CD4-positive, alpha-beta T cell treated with Interleukin-6 at 100 ng/mL for 8 hours (primary cell): ENCODE measurements around the gene MACROD2.
"Not testable (repeated sequence)": the region's sequence is repeated elsewhere in the genome, so short reads cannot be mapped to it uniquely, and the experiment has no call there.

Experiments
- DNase-seq: peaks from one replicate; pipeline ENCODE4 v3.0.0-alpha.2; 2020; ENCODE audit warnings: mixed read lengths, low spot score

MACROD2 gene

DNA sequence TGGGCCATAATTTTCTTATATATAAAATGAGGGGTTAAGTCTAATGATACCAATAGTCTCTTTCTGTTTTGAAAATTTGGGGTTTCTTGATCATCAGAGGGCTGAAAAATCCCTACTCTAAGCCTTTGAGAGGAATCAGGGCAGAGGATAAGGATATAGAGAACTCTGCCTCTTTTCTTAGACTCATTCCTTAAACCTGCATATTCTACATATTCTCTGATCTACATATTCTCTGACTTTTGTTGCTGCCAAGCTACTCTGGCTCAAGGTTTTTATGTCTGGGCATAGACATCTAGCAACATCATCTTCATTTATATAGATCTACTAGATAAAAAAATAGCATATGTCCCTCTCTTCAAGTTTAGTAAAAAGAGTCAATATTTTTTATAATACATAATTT is 270.9 kb downstream of the MACROD2 start:
- DNase-seq: no peak

DNA sequence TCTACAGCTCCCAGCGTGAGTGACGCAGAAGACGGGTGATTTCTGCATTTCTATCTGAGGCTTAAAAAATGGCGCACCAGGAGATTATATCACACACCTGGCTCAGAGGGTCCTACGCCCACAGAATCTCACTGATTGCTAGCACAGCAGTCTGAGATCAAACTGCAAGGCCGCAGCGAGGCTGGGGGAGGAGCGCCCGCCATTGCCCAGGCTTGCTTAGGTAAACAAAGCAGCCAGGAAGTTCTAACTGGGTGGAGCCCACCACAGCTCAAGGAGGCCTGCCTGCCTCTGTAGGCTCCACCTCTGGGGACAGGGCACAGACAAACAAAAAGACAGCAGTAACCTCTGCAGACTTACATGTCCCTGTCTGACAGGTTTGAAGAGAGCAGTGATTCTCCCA is 275.4 kb downstream of the MACROD2 start:
- DNase-seq: not testable (repeated sequence)

DNA sequence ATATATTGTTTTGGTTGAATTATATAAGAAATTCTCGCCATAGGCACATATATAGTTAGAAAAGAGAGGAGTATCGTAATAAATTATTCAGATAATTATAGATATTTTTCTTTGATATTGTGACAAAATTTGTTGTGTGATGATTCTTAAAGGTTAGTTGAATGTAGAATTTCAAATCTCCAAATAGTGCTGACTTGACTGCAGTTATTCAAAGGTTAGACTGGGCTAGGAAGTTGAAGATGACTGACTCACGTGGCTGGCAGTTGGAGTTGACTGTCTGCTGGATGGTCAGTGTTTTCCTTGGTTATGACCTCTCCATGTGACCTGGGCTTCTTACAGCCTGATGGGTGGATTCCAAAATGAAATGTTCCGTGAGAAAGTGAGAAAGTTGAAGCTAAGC is 286.8 kb downstream of the MACROD2 start:
- DNase-seq: no peak

DNA sequence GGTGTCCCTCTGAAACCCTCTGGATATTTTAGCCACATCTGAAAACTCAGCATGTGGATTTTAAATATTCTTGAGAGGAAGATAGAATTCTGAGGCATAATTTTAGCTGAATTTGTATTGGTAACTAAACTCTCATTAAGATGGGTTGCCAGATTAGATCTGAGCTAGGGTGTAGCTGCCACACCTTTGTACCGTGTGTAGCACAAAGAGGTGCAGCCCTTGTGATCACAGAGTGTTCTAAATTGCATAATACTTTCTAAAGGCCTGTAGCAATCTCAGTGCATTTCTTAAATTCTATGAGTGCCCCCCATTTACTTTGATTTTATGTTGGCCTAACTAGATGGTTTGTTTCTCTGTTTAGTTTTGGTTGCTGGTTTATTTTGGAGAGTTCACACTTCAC is 289.1 kb downstream of the MACROD2 start:
- DNase-seq: no peak

DNA sequence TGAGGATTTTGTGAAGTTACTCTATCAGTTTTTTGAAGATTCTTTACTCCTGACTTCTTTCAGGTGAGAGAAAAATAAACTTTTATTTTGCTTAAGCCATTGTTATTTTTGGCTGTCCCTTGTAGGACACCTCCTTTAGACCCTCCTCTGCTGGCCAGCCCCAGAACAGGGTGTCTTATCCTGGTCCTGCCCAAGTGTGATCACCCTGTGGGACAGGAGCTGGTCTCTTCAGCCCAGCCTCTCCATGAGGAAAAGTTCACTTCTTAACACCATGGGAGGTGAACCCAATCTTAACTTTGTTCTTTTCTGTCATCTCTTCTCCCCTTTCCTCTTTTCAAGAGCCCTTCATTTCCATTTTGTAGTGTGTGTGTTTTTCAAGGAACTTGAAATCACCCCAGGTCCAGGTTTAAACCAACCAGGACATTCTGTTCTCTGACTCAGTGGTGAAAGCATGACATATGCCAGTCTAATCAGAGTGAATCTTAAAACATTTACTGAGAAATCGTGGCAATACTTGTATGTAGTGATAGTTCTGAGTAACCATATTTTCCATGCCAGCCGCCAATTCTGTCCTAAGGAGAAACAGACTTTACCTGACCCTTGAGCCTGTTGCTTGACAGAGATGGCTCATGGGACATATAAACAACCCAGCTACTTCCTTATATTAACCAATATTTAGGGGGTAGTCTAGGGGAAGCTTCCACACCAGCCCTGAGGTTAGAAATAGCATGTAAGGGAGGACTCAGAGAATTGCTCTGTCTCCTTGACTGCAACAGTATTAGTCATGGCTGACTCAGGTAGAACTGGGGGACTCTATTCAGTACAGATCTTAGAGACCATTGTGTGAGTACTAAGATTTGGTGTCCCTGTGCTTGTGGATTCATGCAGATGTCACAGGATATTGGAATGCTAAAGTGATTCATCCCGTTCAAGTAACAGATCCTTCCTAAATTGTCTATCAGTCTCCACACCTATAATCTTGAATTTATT is 293.3 kb downstream of the MACROD2 start:
- no peak for DNase-seq

DNA sequence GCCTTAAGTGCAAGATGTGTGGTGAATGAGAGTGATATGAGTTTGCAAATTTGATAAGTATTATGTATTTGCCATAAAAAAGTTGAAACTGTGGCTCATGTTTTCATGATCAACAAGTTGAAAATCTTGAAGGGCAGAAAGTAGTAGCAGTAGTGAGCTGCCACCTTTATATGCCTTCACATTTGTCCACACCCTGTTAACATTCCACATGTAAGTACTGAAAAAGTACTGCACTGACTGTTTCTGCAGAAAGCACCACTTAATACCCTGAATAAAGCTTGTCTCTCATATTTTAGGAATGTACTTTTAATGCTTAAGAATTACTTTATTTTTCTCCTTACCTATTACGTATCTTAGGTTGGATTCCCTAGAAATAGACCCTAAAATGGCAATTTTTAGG is 296.2 kb downstream of the MACROD2 start:
- DNase-seq: no peak

DNA sequence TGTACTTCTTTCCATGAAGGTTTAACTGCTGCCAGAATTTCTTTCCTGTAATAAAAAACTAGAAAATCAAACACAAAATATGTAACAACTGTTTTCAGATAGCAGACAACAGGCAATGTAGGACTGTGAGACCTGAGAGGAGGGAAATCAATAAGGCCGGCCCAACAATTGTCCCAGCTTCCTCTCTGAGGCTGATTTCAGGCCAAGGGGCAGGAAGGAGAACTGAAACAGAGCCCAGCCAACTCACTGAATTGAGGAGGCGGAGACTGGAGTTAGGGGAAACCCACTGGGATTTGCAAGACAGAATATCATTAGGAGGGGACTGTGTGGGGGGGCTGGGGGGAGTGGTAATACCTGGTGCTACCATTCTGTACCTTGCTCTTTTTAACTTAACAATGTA is 299.9 kb downstream of the MACROD2 start:
- no peak for DNase-seq

DNA sequence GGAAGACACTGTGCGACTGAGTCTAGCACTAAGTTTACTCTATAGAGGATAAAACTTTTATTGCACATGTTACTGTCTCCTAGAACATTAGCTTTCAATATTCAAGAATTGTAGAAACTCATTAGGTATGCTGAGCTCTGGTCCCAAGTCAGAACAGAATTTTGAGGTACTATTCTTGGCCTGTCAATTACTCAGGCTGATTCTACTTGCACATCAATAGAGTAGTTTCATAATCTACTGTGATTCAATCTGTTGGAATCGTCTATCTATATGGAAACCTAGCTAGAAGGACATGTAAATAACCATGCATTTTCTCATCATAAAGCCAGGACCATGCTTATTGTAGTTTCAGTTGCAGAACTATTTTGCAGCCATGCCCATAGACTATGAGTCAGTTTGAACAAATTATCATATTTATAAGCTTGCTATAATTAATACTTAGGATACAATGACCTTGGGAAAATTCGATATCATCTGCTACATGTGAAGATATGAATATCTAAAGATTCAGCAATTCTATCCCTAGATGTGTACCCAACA is 300.5 kb downstream of the MACROD2 start:
- DNase-seq: no peak

DNA sequence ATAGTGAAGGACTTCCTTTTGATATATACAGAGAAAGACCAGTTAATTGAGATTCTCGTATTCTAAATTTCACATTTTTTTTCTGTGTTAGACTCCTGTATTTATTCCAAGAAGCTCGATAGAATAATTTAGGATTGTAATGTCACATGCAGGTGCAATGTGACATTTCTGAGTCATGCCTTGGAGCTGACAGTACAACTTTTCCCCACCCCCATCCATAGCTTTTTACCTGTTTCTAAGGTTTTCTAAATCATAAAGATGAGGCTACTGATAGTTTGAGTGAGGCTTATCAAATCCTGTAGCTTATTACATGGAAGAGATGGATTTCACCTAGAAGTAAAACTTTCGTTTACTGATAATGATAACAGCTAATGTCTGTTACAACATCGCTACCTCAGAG is 304.5 kb downstream of the MACROD2 start:
- no peak for DNase-seq

DNA sequence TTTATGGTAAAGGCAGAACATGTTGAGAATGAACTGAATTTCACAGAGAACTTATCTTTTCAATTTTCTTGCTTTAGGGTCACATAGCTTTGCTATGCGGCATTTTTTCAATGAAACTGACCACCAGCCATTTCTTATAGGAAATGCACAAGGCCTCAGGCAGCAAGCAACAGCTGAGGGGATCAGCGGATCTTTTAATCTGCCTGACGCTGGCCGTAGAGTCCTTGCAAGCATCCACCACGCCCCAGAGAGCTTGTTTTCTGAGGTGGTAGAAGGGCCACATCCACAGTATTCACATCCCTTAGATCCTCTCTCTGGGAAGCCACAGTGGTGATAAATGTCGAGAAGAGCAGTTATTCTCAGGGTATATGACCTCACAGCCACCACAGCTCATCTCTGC is 307.8 kb downstream of the MACROD2 start:
- DNase-seq: no peak

DNA sequence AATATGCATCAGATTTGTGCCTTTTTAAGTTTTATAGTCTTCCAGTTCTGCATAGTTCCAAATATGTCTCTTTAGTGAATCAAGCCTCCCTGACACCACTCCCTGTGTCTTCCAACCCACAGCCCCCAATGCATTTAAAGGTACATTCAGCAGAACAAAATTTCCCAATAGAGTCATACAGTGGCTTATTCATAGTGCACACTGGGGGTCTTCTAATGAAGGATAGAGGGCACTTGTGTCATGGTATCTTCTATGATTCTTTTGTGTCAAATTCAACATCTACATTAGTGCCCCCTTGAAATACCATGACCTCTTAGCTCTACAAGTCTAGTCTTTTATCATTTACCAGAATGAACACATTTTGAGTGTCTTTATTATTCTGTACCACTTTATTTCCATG is 308.3 kb downstream of the MACROD2 start:
- DNase-seq: no peak

DNA sequence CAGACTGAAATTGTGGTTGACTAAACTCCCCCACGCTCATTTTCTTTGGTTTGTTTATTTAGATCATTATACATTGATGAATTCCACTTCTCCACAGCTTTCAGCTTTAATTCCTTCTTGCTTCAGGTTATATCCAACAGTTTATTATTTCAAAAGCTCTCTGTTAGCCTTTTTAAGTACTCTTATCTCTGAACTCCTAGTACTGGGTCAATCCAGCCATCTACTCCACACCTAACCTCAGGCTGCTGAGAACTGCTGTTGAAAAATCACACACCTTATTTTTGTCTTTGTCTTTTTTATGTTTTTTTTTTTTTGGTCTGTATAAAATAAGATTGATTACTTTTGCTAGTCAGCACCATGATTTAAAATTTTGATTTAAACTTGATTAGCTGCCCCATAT is 309.2 kb downstream of the MACROD2 start:
- no peak for DNase-seq

DNA sequence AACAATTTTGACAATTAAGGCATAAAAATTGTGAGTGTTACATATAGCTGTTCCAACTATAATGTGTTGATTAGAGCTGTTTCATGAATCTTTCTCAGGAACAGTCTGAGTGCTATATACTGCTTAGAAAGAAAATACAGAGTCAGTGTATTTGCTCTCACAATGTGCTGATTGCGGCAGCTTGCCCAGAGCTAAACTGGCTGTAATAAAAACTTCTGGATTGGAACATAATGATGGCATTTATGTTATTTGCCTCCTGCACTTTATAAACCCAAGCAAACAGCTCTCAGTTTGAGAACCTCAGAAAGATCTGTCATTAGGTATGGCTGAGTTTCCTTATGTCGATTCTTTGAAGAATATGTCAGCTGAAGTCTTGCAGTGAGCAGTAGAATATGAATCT is 312.6 kb downstream of the MACROD2 start:
- no peak for DNase-seq

DNA sequence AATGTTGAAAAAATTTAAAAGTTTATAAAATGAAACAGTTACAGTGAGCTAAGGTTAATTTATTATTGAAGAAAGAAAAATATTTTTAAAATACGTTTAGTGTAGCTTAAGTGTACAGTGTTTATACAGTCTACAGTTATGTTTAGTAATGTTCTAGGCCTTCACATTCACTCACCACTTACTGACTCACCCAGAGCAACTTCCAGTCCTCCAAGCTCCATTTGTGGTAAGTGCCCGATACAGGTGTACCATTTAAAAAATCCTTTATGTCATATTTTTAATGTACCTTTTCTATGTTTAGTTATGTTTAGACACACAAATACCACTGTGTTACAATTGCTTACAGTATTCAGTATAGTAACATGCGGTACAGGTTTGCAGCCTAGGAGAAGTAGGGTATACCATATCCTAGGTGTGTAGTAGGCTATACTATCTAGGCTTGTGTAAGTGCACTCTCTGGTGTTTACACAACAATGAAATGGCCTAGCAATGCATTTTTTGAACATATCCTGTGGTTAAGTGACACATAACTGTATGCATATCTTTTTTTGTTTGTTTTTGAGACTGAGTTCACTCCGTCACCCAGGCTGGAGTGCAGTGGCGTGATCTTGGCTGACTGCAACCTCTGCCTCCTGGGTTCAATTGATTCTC is 315.8 kb downstream of the MACROD2 start:
- no peak for DNase-seq

DNA sequence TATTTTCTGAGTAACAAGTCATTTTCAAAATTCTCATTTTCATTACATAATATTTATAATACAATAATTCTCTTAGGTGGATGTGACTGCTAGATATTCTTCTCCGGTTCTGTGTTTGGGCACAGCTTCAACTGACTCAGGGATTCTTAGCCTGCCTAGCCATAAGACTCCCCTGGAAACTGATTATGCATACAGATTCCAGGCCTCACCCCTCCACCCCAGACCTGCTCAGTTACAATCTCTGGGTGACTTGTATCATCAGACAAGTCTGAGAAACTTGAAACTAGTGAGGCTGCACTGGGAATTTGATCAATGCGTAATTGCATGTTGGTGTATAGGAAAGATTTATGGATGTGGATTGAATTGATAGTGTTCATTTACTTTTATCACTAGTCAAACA is 316.7 kb downstream of the MACROD2 start:
- no peak for DNase-seq

DNA sequence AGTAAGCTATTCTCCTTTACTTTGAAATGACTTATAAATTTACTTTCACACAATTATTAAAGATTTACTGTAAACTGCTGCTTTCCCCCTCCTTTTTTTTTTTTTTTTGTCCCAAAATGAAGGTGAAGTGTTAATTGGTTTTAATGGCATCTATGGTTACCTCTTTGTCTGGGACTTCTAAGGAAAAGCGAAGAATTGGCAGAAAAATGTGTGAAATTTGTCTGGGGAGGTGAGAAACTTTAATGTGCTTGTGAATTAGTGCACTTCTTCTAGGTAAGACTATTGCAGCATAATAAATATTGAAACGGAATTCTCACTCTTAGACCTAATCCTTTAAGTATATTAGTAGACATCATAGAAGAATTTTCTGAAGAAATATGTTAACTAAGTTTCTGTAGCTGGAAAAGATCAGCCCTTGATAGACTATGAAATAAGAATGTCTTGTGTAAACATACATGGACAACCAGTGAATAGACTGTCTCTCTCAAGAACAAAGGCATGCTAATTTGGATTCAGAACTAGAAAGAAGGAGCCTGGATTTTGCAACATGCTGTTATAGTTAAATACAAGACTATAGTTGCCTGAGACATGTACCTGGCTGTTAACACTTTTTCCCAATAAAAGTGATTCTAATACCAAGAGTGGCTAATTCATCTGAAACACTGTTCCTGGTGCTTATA is 318.2 kb downstream of the MACROD2 start:
- no peak for DNase-seq

DNA sequence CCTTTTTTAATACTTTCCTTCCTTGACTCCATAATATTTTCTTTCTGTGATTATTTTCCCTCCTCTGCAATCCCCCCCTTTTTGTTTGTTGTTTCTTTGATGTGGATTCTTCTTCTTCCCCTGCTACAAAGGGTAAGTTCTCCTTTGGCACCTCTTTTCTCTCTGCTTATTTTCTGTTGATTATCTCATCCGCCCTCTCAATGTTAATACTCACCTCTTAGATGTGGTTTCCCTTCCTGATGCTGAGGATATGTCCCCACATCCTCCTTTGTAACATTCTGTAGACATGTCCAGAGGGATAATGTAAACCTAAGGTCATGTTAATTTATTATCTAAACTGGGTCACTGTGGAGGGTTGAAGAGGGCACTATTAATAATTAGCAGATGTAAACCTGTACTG is 324.4 kb downstream of the MACROD2 start:
- DNase-seq: no peak

DNA sequence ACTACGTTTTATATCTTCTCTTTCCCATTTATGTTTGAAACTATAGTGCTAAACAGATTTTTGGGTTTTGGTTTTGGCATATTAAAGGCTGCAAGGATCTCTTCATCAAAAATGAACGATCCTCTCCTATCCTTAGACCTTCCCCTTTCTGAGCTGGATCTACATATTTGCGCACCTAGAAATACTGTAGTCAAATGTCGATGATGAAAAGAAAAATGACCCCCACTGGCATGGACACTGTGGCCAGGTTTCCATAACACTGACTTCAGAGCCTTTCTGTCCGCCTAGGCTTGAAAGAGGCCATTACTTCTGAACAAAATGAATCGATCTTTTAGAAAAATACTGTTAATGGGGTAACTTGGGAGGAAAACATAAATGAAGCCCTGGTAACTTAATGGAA is 336.3 kb downstream of the MACROD2 start:
- no peak for DNase-seq

DNA sequence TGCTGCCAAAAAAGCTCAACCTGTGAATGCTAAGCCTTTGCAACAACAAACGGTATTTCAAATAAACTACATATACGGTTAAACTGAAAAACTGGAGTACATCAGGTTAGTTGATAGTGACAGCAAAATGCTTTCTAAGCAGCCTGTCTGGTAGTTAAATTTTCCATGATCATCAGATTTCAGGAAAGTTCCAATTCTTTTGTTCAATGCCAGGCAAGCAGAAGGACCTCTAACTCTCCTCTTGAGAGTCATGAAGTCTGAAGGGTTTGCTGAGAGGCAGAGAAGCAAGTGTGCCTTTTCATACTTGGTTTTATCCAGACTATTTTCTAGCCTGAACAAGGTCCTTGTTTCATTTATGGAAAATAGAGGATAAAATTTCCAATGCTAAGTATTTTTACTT is 337.6 kb downstream of the MACROD2 start:
- DNase-seq: no peak

DNA sequence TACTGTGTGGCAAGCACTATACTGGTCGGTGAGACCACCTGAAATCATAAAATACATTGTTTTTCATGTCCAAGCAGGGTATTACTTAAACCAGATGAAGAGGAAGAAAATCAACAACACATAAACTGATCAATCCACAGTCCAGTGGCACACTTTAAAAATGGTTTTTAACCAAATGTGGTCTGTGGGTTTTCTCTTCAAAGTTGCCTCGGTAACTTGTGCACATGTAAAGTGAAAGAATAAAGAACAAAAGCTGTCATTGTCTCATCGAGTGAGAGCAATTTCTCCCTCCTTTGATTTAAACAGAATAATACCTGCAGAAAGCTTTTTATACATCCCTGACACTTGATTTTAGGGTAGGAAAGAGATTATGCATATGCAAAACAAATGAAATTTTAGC is 338.4 kb downstream of the MACROD2 start:
- DNase-seq: no peak

DNA sequence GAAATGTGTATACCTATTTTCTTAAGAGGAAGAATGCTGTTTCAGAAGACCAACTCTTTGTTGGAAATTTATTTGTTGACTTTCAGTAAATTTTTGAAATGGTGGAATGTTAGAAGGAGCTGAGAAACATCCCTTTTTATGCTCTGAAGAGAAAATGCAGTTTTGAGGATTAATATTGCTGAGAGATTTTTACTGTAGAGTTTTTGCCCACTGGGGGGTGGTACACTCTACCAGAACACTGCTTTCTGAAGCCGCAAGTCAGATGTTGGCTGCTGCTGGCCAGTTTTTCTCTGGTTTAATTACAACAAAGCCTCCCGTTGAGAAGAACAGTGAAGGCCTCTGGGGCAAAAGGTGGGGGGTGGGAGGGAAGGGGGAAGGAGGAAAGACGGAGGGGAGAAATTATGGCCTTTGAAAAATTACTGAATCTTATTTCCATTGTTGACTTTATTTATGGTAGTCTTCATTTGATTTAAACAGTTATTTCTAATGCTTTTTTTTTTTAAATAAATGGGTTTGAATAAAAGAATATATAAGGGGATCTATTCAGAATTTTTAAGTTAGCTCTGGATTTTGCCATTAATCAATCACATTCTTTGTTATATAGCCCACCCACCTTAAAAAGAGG is 339.1 kb downstream of the MACROD2 start:
- no peak for DNase-seq

DNA sequence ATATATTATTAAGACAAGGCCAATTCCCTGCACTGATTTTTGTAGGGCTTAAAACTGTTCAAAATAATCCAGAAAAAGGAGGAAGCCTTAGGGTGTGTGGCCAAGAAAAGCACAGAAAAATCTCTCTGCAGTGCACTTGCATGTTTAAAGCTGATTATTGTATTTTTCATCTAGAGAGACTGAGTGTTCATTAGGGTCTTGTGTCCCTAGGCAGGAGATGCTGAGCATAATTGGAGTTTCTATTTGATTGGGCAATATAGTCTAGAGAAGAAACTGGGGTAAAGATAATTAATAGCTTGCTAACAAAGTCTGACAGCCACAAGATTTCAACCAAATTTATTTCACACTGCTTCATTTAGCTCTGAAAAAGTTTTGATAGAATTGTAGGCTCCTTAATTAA is 339.7 kb downstream of the MACROD2 start:
- DNase-seq: no peak
